Vagina (tissue), 2 donors: Measurements from ENCODE around the gene SYT2. TPM values are rescaled to one million over a fixed set of nuclear protein-coding genes. Genes with fewer than 3 reads are reported as not detected.

Source experiments
- DNase-seq, 2 donors: peaks; one replicate each; pipeline ENCODE4 v3.0.0-alpha.2; 2017; ENCODE audit errors: extremely low spot score in 2 of 2
- H3K27ac ChIP-seq: fragments of 200-600 bp; sonication (generic); one replicate; pipeline ENCODE4 v1.5.1; 2019
- H3K27me3 ChIP-seq: fragments of 200-600 bp; sonication (generic); one replicate; pipeline ENCODE4 v1.5.1; 2019
- H3K36me3 ChIP-seq, 2 donors: fragments of 200-600 bp; sonication (generic); one replicate each; pipeline ENCODE4 v1.5.1; 2017 to 2019
- H3K4me1 ChIP-seq: fragments of 200-600 bp; sonication (generic); one replicate; pipeline ENCODE4 v1.5.1; 2019
- H3K4me3 ChIP-seq, 2 donors: fragments of 200-600 bp; sonication (generic); 1 replicate in 1 of 2; 2 replicates in 1 of 2; pipeline ENCODE4 v1.5.1; 2016 to 2019
- H3K9me3 ChIP-seq: fragments of 200-600 bp; sonication (generic); one replicate; pipeline ENCODE4 v1.5.1; 2019
- CTCF ChIP-seq, 3 experiments: fragments of 450-650 bp in 2 of 3; fragments of 200-600 bp in 1 of 3; sonication (generic) in 1 of 3; IDR thresholded peaks; one replicate each; pipeline ENCODE4 v1.5.1; 2017 to 2019; ENCODE audit warnings: antibody characterized with exemption in 3 of 3, mild to moderate bottlenecking in 2 of 3, moderate library complexity in 2 of 3
- POLR2A ChIP-seq, 2 donors: fragments of 450-650 bp; IDR thresholded peaks; one replicate each; pipeline ENCODE4 v1.6.1; 2017; ENCODE audit warnings: antibody characterized with exemption in 2 of 2, mild to moderate bottlenecking in 2 of 2, moderate library complexity in 2 of 2
- POLR2AphosphoS5 ChIP-seq, 2 donors: sonication (generic); formaldehyde crosslinking; IDR thresholded peaks; one replicate each; pipeline ENCODE4 v1.9.0; 2017; ENCODE audit warnings: antibody characterized with exemption in 2 of 2, mild to moderate bottlenecking in 2 of 2, low read depth in 1 of 2; ENCODE audit not compliant: insufficient read depth in 1 of 2
- intact Hi-C: fragments of 100-400 bp; cut with DNase I; formaldehyde crosslinking; loops from one replicate; pipeline ENCODE4 v1.15.1; 2023
- total RNA-seq: library from RNA; depleted of rRNA; stranded (reverse); fragments of >200 nt; gene quantifications from one replicate; pipeline ENCODE4 v1.2.3, GENCODE V29; 2016

The SYT2 gene
- total RNA-seq, 1 donor from 2014 or later = not detected

GRCh38 chr1:202691816-202692215 lies 18.4 kb downstream of the SYT2 start:
- Histone ChIP-seq H3K27ac (no peak overlapping the region), H3K9me3 (no peaks in the 10 kb centered on the region), H3K36me3 (no peaks in the 10 kb centered on the region), H3K4me1 (no peaks in the 10 kb centered on the region), H3K4me3 (no peak overlapping the region), H3K27me3 (no peaks in the 10 kb centered on the region)
- DNase-seq = no peak
- intact Hi-C loops = no loop called here
- TF ChIP-seq POLR2A (IDR thresholded peaks at IDR 0.05) (no peak), POLR2AphosphoS5 (IDR thresholded peaks at IDR 0.05; ENCODE audit: insufficient read depth in 1 of 2, low read depth in 1 of 2) (no peak), CTCF (IDR thresholded peaks at IDR 0.05) (no peak)

GRCh38 chr1:202689493-202690342 lies 20.5 kb downstream of the SYT2 start:
- intact Hi-C loops = no loop called here
- no peaks in the 10 kb centered on the region for H3K27me3 ChIP-seq
- H3K27ac ChIP-seq = no peak overlapping the region
- H3K9me3 ChIP-seq = no peaks in the 10 kb centered on the region
- TF ChIP-seq CTCF (IDR thresholded peaks at IDR 0.05) (no peak), POLR2A (IDR thresholded peaks at IDR 0.05) (no peak), POLR2AphosphoS5 (IDR thresholded peaks at IDR 0.05; ENCODE audit: insufficient read depth in 1 of 2, low read depth in 1 of 2) (no peak)
- no peak for DNase-seq
- no peaks in the 10 kb centered on the region for H3K4me1 ChIP-seq
- H3K4me3 ChIP-seq = no peak overlapping the region
- no peaks in the 10 kb centered on the region for H3K36me3 ChIP-seq

- TF ChIP-seq CTCF (IDR thresholded peaks at IDR 0.05) = no peak
- no peak for TF ChIP-seq POLR2A (IDR thresholded peaks at IDR 0.05)
- no peak for TF ChIP-seq POLR2AphosphoS5 (IDR thresholded peaks at IDR 0.05; ENCODE audit: insufficient read depth in 1 of 2, low read depth in 1 of 2)
- H3K4me3 ChIP-seq = no peak overlapping the region
- H3K4me1 ChIP-seq = no peaks in the 10 kb centered on the region
- H3K36me3 ChIP-seq = no peaks in the 10 kb centered on the region
- no peak for DNase-seq
- H3K27ac ChIP-seq = no peak overlapping the region
- H3K9me3 ChIP-seq = no peaks in the 10 kb centered on the region
- intact Hi-C loops = no loop called here
- no peaks in the 10 kb centered on the region for H3K27me3 ChIP-seq
Measured at GRCh38 chr1:202689082-202689481, 21.2 kb downstream of the SYT2 start.

- TF ChIP-seq CTCF (IDR thresholded peaks at IDR 0.05) = no peak
- no peak for TF ChIP-seq POLR2A (IDR thresholded peaks at IDR 0.05)
- no peak for DNase-seq
- Histone ChIP-seq H3K27ac (no peak overlapping the region), H3K27me3 (no peaks in the 10 kb centered on the region), H3K4me3 (no peak overlapping the region), H3K36me3 (no peaks in the 10 kb centered on the region), H3K4me1 (no peaks in the 10 kb centered on the region), H3K9me3 (no peaks in the 10 kb centered on the region)
- intact Hi-C loops = no loop called here
Measured at GRCh38 chr1:202688401-202688800, 21.9 kb downstream of the SYT2 start.

- Histone ChIP-seq H3K9me3 (no peaks in the 10 kb centered on the region), H3K4me1 (no peaks in the 10 kb centered on the region), H3K27me3 (no peaks in the 10 kb centered on the region), H3K4me3 (no peak overlapping the region), H3K36me3 (no peaks in the 10 kb centered on the region), H3K27ac (no peak overlapping the region)
- no peak for TF ChIP-seq CTCF (IDR thresholded peaks at IDR 0.05)
- TF ChIP-seq POLR2A (IDR thresholded peaks at IDR 0.05) = no peak
- TF ChIP-seq POLR2AphosphoS5 (IDR thresholded peaks at IDR 0.05; ENCODE audit: insufficient read depth in 1 of 2, low read depth in 1 of 2) = no peak
- intact Hi-C loops = no loop called here
- DNase-seq = no peak
Measured at GRCh38 chr1:202687798-202688197, 22.5 kb downstream of the SYT2 start.
